ACHN (cell line): ENCODE results near the gene SH3GL1.

Experiments used
- DNase-seq: peaks from one replicate; pipeline ENCODE4 v3.0.0-alpha.2; 2015
- in situ Hi-C: cut with HindIII; loops from 2 replicates; pipeline ENCODE4 v1.10.0; 2017; ENCODE audit warnings: low sequenced_read_pairs, low pct_ligation_motif_present, low pct_unique_long_range_greater_than_20kb

Gene SH3GL1

GRCh38 chr19:4434391-4434790 lies 34.0 kb upstream of the SH3GL1 start:
- in situ Hi-C loops = no loop called here
- DNase-seq = no peak

GRCh38 chr19:4432918-4433506 lies 32.7 kb upstream of the SH3GL1 start:
- DNase-seq = no peak
- in situ Hi-C loops = no loop called here

- in situ Hi-C loops = no loop called here
- DNase-seq = no peak
These were observed 31.7 kb upstream of the SH3GL1 start for GRCh38 chr19:4431808-4432674.

GRCh38 chr19:4431296-4431695 lies 30.9 kb upstream of the SH3GL1 start:
- DNase-seq = no peak
- in situ Hi-C loops = no loop called here

- DNase-seq = no peak
- in situ Hi-C loops = no loop called here
These were observed 30.4 kb upstream of the SH3GL1 start for GRCh38 chr19:4430760-4431159.

GRCh38 chr19:4429771-4430171 lies 29.4 kb upstream of the SH3GL1 start:
- in situ Hi-C loops = no loop called here
- no peak for DNase-seq

- in situ Hi-C loops = no loop called here
- no peak for DNase-seq
These were observed 28.9 kb upstream of the SH3GL1 start for GRCh38 chr19:4429256-4429655.

GRCh38 chr19:4428326-4428975 lies 28.1 kb upstream of the SH3GL1 start:
- DNase-seq = no peak
- in situ Hi-C loops = no loop called here

- in situ Hi-C loops = no loop called here
- DNase-seq = no peak
These were observed 25.2 kb upstream of the SH3GL1 start for GRCh38 chr19:4425537-4425936.

GRCh38 chr19:4423416-4424126 lies 23.2 kb upstream of the SH3GL1 start:
- in situ Hi-C loops = no loop called here

GRCh38 chr19:4416268-4416667 lies 15.9 kb upstream of the SH3GL1 start:
- in situ Hi-C loops = no loop called here

More at GRCh38 chr19:4423416-4424126, 23.2 kb upstream of the SH3GL1 start:
- DNase-seq = no peak

GRCh38 chr19:4415352-4415751 lies 15.0 kb upstream of the SH3GL1 start:
- in situ Hi-C loops = no loop called here
- DNase-seq = no peak

More at GRCh38 chr19:4416268-4416667, 15.9 kb upstream of the SH3GL1 start:
- DNase-seq = no peak

GRCh38 chr19:4414800-4415321 lies 14.5 kb upstream of the SH3GL1 start:
- in situ Hi-C loops = no loop called here
- DNase-seq = no peak

GRCh38 chr19:4414144-4414799 lies 13.9 kb upstream of the SH3GL1 start:
- in situ Hi-C loops = no loop called here
- no peak for DNase-seq

- in situ Hi-C loops = no loop called here
- DNase-seq = no peak
These were observed 13.2 kb upstream of the SH3GL1 start for GRCh38 chr19:4413588-4413987.

GRCh38 chr19:4409123-4409933 lies 9.0 kb upstream of the SH3GL1 start:
- in situ Hi-C loops = no loop called here
- no peak for DNase-seq

GRCh38 chr19:4406626-4407025 lies 6.3 kb upstream of the SH3GL1 start:
- no peak for DNase-seq
- in situ Hi-C loops = no loop called here

GRCh38 chr19:4405977-4406376 lies 5.6 kb upstream of the SH3GL1 start:
- in situ Hi-C loops = no loop called here
- DNase-seq = no peak
